OCI-M2 (cell line): Measurements from ENCODE around the gene FRK.
"Not testable (repeated sequence)": the region's sequence is repeated elsewhere in the genome, so short reads cannot be mapped to it uniquely, and the experiment has no call there.

Experiments used
- DNase-seq: peaks from one replicate; lab custom pipeline; 2025; ENCODE audit not compliant: unreplicated experiment; lab: John Stamatoyannopoulos, UW

FRK gene

DNA sequence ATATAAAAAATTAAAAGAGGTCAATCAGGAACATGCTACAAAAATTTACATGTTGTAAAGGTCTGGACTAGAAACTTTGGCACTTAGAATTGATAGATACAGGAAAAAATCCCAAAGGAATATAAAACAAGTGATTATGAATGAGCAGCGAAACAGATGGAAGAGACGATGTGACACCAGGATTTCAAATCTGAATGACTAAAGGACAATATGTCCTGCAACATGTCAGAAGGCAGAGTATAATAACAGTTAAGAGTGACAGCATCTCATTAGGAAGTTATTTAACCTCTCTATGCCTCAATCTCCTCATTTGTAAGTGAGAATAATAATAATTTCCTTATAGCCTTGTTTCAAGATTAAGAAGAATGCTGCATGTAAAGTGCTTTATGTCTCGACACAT, 50.3 kb downstream of the FRK start:
- DNase-seq = no peak

DNA sequence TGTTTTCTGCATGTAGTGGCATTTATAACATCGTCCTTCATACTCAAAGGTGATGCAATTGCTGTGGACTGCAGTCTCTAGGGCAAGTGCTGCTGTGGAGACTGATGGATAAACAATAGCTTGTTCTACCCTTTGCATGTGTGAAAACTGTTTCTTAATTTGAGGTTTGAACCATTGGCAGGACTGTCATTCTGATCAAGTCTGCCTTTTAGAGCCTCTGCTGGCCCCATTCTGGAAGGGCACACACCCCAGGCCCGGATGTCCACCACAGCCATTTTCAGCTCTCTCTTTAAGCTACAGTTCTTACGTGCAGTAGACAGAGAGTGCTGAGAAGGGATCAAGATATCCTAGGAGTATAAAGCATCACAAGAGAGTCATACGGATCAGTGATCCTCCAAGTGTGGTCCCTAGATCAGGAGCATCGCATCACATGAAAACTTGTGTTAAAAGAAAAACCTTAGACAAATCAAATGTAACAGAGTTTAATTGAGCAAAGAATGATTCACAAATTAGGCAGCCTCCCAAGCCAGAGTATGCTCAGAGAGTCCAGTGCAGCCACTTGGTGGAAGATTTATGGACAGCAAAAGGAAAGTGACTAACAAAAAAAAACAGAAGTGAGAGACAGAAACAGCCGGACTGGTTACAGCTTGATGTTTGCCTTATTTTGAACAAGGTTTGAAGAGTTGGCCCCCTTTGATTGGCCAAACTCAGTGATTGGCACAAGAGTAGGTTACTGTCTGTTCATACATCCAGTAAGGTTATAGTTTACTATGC, 52.0 kb downstream of the FRK start:
- DNase-seq = no peak

GRCh38 chr6:116004841-116005815, 55.6 kb downstream of the FRK start:
- no peak for DNase-seq

DNA sequence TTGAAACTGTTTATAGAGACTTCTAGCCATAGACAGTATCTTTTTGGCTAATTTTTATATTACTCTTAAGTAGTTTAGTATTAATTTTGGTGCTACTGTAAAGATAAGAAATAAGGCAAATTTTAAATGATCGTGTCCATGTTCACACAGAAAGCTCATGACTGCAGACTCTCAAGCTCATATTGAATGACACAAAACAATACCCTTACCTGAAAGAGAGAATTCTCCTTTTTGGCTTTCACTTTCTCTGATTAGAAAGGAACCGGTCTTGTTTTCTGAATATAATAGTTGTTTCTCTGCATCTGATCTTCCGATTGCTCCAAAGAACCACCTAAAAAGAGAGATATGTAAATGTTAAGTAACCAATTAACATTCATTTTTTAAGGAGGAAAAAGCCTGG, 57.0 kb downstream of the FRK start:
- DNase-seq = no peak

GRCh38 chr6:116002756-116003155, 57.9 kb downstream of the FRK start:
- no peak for DNase-seq

- no peak for DNase-seq
These were observed 61.5 kb downstream of the FRK start for GRCh38 chr6:115999235-115999634.

DNA sequence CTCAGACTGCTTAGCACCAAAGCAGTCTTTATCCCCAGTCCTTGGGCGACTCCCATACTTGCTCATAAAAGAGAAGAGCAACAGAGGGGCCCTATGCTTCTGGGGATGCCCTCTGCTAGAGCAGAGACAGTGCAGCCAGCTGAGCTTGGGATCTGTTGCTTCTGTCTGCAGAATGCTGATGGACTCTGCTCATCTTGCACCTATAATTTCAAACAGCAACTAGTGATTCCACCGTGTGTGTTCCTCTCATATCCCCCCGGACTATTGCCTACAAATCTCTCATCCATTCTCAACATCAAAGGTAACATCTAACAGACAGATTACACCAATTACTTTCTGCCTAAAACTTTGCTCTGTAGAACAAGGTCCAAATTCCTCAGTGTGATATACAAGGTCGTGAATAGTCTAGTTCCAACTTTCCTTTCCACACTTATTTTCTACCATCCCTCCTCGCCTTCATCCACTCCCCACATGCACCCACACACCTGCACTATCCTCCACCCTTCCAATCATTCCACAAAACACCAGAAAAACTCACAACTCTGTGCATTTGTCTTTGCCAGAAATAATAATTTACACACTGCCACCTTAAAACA, 62.6 kb downstream of the FRK start:
- DNase-seq = no peak

DNA sequence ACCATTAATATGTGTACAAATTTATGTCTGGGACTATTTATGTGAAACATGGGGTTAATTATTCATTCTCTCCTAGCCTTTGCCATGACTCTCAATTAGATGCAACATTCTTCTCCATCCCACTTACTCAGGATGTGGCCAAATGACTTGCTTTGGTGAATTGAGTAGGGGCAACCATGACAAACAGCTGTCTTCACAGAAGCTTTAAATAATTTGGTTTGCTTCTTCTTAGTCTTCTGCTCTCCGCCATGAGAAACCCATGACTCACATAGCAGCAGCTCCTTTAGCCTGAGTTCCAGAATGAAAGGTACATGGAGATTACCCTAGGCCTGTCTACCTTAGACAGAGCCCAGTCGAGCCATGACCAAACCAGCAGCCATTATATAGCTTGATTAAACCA, 74.7 kb downstream of the FRK start:
- DNase-seq = no peak

GRCh38 chr6:115984809-115985208, 75.9 kb downstream of the FRK start:
- no peak for DNase-seq

DNA sequence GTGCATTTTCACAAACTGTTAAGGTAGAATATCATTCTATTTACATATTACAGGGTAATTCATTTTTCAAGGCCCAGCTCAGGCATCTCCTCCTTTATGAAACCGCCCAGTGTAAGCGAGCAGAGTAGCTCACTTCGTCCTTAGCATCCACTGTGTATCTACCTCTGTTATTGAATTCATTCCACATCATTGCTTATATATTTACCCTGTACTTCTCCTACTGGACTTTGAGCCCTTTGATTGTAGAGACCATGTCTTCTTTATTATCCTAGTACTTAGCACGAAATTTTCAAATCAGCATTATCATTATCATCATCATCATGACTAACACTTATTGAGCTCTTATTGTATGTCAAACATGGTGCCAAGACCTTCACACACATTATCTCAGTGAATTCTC, 76.7 kb downstream of the FRK start:
- DNase-seq = no peak

DNA sequence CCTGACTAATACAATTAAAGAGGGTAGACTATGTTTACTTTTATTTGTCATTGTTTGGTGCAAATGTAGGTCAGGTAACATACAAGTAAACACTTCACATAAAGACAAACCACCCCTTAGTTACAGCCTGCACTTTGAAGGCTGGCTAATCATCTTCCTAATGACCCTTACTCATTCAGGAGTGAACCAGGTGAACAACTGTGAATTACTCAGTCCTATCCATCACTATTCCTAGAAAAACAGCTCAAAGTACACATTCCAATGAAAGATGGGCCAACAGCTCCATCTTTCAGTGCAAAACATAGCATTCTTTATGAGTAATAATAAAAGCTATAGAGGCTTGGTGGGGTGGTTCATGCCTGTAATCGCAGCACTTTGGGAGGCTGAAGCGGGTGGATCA, 78.2 kb downstream of the FRK start:
- DNase-seq = no peak

DNA sequence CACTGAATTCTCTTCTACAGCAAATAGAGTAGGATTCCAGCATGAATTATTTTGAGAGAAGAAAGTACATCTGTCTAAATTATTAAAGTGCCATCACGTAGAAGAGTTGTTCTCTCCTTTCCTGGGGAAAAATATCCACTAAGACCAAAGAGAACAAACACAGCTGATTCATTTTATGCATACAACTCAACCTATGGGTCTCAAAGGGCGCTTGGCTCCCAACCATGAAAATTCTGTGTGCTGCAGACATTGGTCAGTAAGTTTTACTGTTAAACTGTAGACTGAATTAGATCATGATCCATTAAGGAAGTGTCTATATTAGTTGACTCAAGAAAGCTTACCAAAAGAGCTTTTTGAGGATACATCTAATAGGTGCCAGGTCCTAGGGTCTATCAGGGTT, 83.5 kb downstream of the FRK start:
- DNase-seq = no peak

GRCh38 chr6:115976321-115976870, 84.3 kb downstream of the FRK start:
- no peak for DNase-seq

DNA sequence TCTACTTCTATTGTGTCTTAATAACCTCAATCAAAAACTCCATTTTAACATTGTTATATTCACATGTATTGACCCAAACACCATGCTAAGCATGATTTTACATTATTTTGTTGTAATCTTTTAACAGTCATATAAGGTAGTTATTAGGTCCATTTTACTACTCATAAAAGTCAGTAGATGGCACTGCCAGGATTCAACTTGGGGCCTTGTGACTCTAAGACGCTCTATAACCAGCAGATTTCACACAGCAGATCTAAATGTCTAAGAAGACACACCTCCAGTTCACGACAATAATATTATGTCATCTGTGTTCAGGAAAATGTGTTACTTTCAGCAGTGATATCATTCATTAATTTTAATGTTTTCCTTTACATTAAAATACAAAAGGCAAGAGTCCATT, 88.0 kb downstream of the FRK start:
- no peak for DNase-seq

DNA sequence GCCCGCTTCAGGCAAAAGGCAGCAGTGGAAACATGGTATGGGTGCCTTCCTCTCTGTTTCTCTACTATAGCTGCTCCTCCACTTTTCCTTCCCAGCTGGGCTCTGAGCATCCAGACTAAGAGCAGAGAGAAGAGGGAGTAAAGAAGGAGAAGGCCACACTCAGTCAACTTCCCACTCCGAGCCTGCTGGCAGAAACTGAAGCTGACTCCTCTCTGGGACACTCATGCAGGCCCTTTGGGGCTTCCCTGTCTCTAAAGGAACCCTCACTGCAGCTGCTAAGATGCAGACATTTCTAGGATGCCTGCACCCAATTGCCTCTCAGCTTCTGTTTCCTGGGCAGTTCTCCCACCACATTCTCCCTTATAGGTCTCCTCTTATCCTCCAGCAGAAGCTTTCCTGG, 88.9 kb downstream of the FRK start:
- no peak for DNase-seq

- DNase-seq = no peak
These were observed 90.8 kb downstream of the FRK start for GRCh38 chr6:115969930-115970273.

- DNase-seq = no peak
These were observed 91.3 kb downstream of the FRK start for GRCh38 chr6:115969207-115969929.

- DNase-seq = not testable (repeated sequence)
These were observed 100.4 kb downstream of the FRK start for GRCh38 chr6:115960286-115960685.

DNA sequence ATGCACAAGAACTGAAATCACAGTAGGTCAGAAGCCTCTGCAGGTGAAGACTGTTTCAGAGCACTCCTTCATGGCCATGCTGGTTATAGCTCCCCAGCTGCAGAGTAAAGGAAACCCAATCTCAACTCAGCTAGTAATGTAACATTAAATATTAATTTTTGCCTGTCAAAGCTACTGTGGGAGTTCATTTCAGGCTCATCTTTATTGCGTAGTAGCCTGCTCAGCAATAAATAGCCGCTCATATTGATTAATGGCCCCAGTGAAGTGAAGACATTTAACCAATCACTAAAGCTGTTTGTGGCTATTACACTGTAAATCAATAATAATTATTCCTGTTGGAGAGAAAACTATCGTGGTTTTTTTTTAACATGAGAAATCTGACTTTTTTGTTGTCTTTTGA, 101.7 kb downstream of the FRK start:
- DNase-seq = no peak

DNA sequence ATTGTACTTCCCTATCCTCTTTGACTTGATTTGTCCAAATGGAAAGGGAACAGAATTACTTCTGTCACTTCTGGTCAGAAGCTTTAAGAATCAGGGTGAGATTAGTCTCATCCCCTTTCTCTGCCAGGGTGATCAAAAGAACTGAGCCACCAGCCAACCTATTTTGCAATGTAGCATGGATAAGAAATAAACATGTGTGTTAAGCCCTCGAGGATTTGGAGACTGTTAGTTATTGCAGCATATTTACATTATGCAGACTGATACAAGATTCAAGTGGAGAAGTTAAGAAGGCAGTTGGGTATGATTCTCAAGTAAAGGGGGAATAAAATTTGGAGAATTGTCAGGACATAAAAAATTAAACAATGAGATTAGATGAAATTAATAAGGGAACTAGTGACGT, 106.0 kb downstream of the FRK start:
- no peak for DNase-seq

DNA sequence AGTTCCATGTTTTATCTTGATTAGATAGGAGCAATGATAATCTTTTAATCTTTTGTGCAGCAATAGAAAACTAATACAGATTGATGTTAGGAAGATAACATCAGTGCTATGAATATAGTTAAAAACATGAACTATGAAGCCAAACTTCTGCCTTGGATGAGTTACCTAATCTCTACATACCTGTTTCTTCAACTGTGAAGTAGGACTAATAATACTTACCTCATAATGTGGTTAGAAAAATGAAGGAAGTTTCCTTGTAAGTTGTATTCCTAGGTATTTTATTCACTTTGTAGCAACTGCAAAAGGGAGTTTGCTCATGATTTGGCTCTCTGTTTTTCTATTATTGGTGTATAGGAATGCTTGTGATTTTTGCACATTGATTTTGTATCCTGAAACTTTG, 111.9 kb downstream of the FRK start:
- DNase-seq = no peak
